Measurements from ENCODE around the gene FAM186B.

The FAM186B gene

GRCh38 chr12:49642370-49642802 is 36.9 kb upstream of the FAM186B start:
- no peaks in the 10 kb centered on the region for H3K27me3 Mint-ChIP-seq
- no peaks in the 10 kb centered on the region for H3K9me3 Mint-ChIP-seq
- peaks cover 24% of the 10 kb centered on the region for H3K36me3 Mint-ChIP-seq (ENCODE audit: low read depth)
- H3K27ac Mint-ChIP-seq, result no peak overlapping the region
- no peak overlapping the region for H3K4me3 Mint-ChIP-seq
- peaks cover 26% of the 10 kb centered on the region for H3K4me1 Mint-ChIP-seq (ENCODE audit: low read depth)

DNA sequence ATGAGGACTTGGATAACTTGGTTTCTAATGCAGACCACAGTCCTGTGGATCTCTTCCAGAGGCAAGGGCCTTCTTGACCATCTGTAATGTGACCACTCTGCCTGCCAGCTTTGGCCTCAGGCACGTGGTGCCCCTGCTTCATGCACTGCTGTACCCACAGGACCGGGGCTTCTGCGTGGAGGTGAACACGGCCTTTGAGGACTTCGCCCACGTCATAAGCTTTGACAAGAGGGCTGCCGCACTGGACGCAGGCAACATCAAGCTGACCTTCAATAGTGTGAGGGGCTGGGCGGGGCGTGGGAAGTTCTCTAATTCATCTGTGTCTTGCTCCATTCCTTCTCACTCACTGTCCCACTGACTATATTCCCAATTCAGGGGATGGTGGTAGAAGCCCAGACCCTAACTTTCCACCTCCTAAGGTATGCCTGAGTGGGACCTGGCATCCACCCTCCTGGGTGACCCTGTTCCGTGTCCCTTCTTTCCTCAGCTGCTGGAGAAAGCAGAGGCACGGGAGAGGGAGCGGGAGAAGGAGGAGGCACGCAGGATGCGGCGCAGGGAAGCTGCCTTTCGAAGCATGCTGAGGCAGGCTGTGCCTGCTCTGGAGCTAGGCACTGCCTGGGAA is 36.4 kb upstream of the FAM186B start:
- H3K27me3 Mint-ChIP-seq, result no peaks in the 10 kb centered on the region
- peaks cover 32% of the 10 kb centered on the region for H3K4me1 Mint-ChIP-seq (ENCODE audit: low read depth)
- no peak overlapping the region for H3K4me3 Mint-ChIP-seq
- H3K9me3 Mint-ChIP-seq, result no peaks in the 10 kb centered on the region
- H3K36me3 Mint-ChIP-seq (ENCODE audit: low read depth), result peaks cover 21% of the 10 kb centered on the region
- no peak overlapping the region for H3K27ac Mint-ChIP-seq

- H3K27me3 Mint-ChIP-seq, result no peaks in the 10 kb centered on the region
- H3K36me3 Mint-ChIP-seq (ENCODE audit: low read depth), result no peaks in the 10 kb centered on the region
- peaks cover 18% of the 10 kb centered on the region for H3K4me1 Mint-ChIP-seq (ENCODE audit: low read depth)
- no peaks in the 10 kb centered on the region for H3K9me3 Mint-ChIP-seq
- H3K4me3 Mint-ChIP-seq, result no peak overlapping the region
- H3K27ac Mint-ChIP-seq, result no peak overlapping the region
Measured at GRCh38 chr12:49636979-49637755, 31.7 kb upstream of the FAM186B start.

DNA sequence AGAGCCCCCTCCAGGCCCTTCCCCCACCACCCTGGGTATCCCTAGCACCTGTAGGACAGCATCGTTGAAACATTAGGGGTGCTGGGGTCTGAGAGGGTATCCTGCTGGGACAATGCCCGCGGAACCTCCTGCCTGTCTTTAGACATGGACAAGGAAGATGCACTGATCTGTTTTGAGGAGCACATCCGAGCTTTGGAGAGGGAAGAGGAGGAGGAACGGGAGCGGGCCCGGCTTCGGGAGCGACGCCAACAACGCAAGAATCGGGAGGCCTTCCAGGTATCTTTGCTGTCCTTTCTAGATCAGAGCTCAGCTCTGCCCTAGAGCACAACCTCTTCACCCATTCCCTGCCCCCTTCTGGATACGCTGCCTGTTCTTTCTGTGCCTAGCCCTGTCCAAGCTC is 31.1 kb upstream of the FAM186B start:
- H3K27ac Mint-ChIP-seq, result no peak overlapping the region
- no peaks in the 10 kb centered on the region for H3K9me3 Mint-ChIP-seq
- no peaks in the 10 kb centered on the region for H3K36me3 Mint-ChIP-seq (ENCODE audit: low read depth)
- peaks cover 18% of the 10 kb centered on the region for H3K4me1 Mint-ChIP-seq (ENCODE audit: low read depth)
- H3K27me3 Mint-ChIP-seq, result no peaks in the 10 kb centered on the region
- H3K4me3 Mint-ChIP-seq, result no peak overlapping the region

GRCh38 chr12:49635656-49636055 is 30.2 kb upstream of the FAM186B start:
- H3K9me3 Mint-ChIP-seq, result no peaks in the 10 kb centered on the region
- no peaks in the 10 kb centered on the region for H3K27me3 Mint-ChIP-seq
- no peak overlapping the region for H3K27ac Mint-ChIP-seq
- H3K36me3 Mint-ChIP-seq (ENCODE audit: low read depth), result no peaks in the 10 kb centered on the region
- H3K4me3 Mint-ChIP-seq, result no peak overlapping the region
- H3K4me1 Mint-ChIP-seq (ENCODE audit: low read depth), result peaks cover 18% of the 10 kb centered on the region

GRCh38 chr12:49635036-49635435 is 29.6 kb upstream of the FAM186B start:
- no peak overlapping the region for H3K4me3 Mint-ChIP-seq
- no peaks in the 10 kb centered on the region for H3K27me3 Mint-ChIP-seq
- H3K9me3 Mint-ChIP-seq, result no peaks in the 10 kb centered on the region
- peaks cover 18% of the 10 kb centered on the region for H3K4me1 Mint-ChIP-seq (ENCODE audit: low read depth)
- no peak overlapping the region for H3K27ac Mint-ChIP-seq
- H3K36me3 Mint-ChIP-seq (ENCODE audit: low read depth), result no peaks in the 10 kb centered on the region

DNA sequence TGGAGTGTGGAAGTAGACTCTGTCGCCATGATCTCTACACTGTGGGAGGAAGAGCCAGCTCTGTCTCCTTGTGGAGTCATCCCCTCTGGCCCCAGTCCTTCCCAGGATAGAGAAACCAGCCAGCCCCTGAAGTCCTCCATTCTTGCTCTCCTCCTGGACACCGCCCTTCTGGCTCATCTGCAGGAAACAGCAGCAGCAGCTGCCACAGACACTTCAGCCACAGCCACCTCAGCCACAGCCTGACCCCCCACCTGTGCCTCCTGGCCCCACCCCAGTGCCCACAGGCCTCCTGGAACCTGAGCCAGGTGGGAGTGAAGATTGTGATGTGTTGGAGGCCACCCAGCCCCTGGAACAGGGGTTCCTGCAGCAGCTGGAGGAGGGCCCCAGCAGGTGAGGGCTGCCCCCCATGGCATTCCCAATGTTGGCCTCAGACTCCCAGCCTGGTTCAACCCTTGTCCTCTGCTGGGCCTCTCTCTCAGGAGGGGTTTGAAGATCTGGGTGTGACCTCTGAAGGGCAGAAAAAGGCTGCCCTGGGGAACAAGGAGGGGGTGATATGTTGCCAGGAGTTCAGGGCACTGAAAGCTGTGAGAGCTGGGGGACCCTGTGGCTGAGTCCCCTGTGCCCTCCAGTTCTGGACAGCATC is 28.4 kb upstream of the FAM186B start:
- Mint-ChIP-seq H3K36me3 (ENCODE audit: low read depth) (no peaks in the 10 kb centered on the region), H3K4me1 (ENCODE audit: low read depth) (peaks cover 11% of the 10 kb centered on the region), H3K27me3 (no peaks in the 10 kb centered on the region), H3K27ac (no peak overlapping the region), H3K9me3 (no peaks in the 10 kb centered on the region), H3K4me3 (no peak overlapping the region)

- Mint-ChIP-seq H3K27me3 (no peaks in the 10 kb centered on the region), H3K36me3 (ENCODE audit: low read depth) (no peaks in the 10 kb centered on the region), H3K9me3 (no peaks in the 10 kb centered on the region), H3K4me3 (no peak overlapping the region), H3K27ac (no peak overlapping the region), H3K4me1 (ENCODE audit: low read depth) (peaks cover 11% of the 10 kb centered on the region)
Measured at GRCh38 chr12:49632986-49633702, 27.7 kb upstream of the FAM186B start.

GRCh38 chr12:49632401-49632800 is 27.0 kb upstream of the FAM186B start:
- Mint-ChIP-seq H3K9me3 (no peaks in the 10 kb centered on the region), H3K4me3 (no peak overlapping the region), H3K4me1 (ENCODE audit: low read depth) (peaks cover 11% of the 10 kb centered on the region), H3K36me3 (ENCODE audit: low read depth) (no peaks in the 10 kb centered on the region), H3K27ac (no peak overlapping the region), H3K27me3 (no peaks in the 10 kb centered on the region)

DNA sequence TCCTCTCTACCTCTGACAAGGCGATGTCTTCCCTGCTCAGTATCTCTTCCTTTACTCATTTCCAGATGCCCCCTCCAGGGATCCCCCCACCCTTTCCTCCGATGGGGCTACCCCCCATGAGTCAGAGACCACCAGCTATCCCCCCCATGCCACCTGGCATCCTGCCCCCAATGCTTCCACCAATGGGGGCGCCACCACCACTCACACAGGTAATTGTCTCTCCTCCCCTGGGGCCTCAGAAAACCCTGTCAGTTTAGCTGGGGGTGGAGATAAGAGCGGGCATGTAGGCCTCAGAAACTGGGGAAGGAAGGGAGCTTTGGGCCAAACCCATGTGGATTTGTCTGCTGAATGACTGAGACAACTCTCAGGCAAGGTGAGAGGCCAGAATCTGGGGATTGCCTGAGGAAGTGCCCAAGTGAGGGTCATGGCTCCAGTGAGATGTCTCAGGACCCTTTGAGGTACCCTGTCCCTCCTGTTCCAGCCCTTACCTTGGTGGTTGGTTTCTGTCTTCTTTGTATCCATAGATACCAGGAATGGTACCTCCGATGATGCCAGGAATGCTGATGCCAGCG is 26.0 kb upstream of the FAM186B start:
- Mint-ChIP-seq H3K4me1 (ENCODE audit: low read depth) (peaks cover under 1% of the 10 kb centered on the region), H3K9me3 (no peaks in the 10 kb centered on the region), H3K4me3 (no peak overlapping the region), H3K27ac (no peak overlapping the region), H3K27me3 (no peaks in the 10 kb centered on the region), H3K36me3 (ENCODE audit: low read depth) (no peaks in the 10 kb centered on the region)

GRCh38 chr12:49627752-49628360 is 22.4 kb upstream of the FAM186B start:
- Mint-ChIP-seq H3K36me3 (ENCODE audit: low read depth) (no peaks in the 10 kb centered on the region), H3K27ac (peak overlapping the region; percentile 10), H3K9me3 (no peaks in the 10 kb centered on the region), H3K4me3 (no peak overlapping the region), H3K27me3 (peaks cover 3% of the 10 kb centered on the region), H3K4me1 (ENCODE audit: low read depth) (peaks cover 2% of the 10 kb centered on the region)

DNA sequence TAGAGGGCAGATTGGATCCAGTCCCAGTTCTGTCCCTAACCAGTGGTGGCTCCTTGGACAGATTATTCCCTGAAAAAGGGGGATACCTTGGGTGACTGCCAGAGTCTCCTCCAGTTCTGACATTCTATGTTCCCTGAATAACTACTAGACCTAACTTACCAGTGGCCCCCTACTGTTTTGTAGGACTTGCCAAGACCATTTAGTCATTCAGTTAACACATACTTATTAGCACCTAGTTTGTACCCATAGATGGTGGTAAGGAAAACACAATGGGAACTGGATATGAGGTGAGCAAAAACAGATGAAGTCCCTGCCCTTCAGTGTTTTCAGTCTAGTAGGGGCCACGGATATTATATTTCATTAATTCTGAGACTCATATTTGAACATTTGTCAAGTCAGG is 21.4 kb upstream of the FAM186B start:
- H3K4me1 Mint-ChIP-seq (ENCODE audit: low read depth), result peaks cover 11% of the 10 kb centered on the region

GRCh38 chr12:49626169-49626835 is 20.9 kb upstream of the FAM186B start:
- Mint-ChIP-seq H3K4me1 (ENCODE audit: low read depth) (peaks cover 16% of the 10 kb centered on the region), H3K9me3 (no peaks in the 10 kb centered on the region), H3K36me3 (ENCODE audit: low read depth) (no peaks in the 10 kb centered on the region), H3K4me3 (no peak overlapping the region), H3K27ac (no peak overlapping the region), H3K27me3 (peaks cover 5% of the 10 kb centered on the region)

More for the DNA sequence above, 21.4 kb upstream of the FAM186B start:
- Mint-ChIP-seq H3K36me3 (ENCODE audit: low read depth) (no peaks in the 10 kb centered on the region), H3K4me3 (no peak overlapping the region), H3K27ac (no peak overlapping the region), H3K9me3 (no peaks in the 10 kb centered on the region), H3K27me3 (peaks cover 3% of the 10 kb centered on the region)

Measured in stimulated activated naive CD8-positive, alpha-beta T cell treated with anti-CD3 and anti-CD28 coated beads, Interleukin-15, Interleukin-2, amounts not matched to agents 100 ng/mL and 50 ng/mL, for 24 hours (primary cell).